ENCODE measurements around the gene LPP.

DNA sequence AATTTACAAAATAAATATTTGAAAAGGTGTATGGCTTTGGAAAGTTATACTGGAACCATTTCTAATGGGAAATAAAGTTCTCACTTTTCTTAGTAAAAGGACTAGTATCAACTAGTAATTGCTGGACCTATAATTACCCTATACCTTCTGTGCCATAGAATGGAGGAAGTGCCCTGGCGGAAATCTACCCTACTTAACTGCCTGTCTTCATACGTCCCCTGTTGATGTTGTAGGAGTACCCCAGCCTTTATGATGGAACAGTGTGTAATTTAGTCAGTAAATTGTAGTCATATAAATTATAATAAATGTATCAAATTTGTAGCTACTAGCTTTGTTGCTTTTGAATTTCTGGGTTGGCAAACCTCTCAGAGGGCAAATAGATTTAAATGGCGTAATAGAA is 149.9 kb downstream of the LPP start:
- TF ChIP-seq, protein P1, sequence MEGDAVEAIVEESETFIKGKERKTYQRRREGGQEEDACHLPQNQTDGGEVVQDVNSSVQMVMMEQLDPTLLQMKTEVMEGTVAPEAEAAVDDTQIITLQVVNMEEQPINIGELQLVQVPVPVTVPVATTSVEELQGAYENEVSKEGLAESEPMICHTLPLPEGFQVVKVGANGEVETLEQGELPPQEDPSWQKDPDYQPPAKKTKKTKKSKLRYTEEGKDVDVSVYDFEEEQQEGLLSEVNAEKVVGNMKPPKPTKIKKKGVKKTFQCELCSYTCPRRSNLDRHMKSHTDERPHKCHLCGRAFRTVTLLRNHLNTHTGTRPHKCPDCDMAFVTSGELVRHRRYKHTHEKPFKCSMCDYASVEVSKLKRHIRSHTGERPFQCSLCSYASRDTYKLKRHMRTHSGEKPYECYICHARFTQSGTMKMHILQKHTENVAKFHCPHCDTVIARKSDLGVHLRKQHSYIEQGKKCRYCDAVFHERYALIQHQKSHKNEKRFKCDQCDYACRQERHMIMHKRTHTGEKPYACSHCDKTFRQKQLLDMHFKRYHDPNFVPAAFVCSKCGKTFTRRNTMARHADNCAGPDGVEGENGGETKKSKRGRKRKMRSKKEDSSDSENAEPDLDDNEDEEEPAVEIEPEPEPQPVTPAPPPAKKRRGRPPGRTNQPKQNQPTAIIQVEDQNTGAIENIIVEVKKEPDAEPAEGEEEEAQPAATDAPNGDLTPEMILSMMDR (IDR thresholded peaks at IDR 0.05): no peak
- TF ChIP-seq ZFX (IDR thresholded peaks at IDR 0.05; ENCODE audit: borderline replicate concordance): no peak

Data from 22Rv1 (cell line).